Neural progenitor cell (in vitro differentiated cells): Measurements from ENCODE around the gene CRACR2A. TPM values are rescaled to one million over a fixed set of nuclear protein-coding genes. Genes with fewer than 3 reads are reported as not detected.

Experiments
- DNase-seq: peaks from one replicate; pipeline ENCODE4 v3.0.0-alpha.2; 2016; ENCODE audit warnings: low spot score
- H2AFZ ChIP-seq: fragments of 200-600 bp; sonication (generic); replicated peaks from 2 replicates; pipeline ENCODE4 v1.6.1; 2016; ENCODE audit warnings: antibody characterized with exemption
- H3F3A ChIP-seq: fragments of 200-600 bp; sonication (generic); 2 replicates; pipeline ENCODE4 v1.6.1; 2016; ENCODE audit warnings: antibody characterized with exemption, low read depth
- H3K27ac ChIP-seq: fragments of 200-600 bp; sonication (generic); 2 replicates; pipeline ENCODE4 v1.5.1; 2016; ENCODE audit warnings: mild to moderate bottlenecking
- H3K27me3 ChIP-seq: fragments of 200-600 bp; sonication (generic); 2 replicates; pipeline ENCODE4 v1.6.1; 2016; ENCODE audit warnings: mild to moderate bottlenecking, moderate library complexity
- H3K36me3 ChIP-seq: fragments of 200-600 bp; sonication (generic); 2 replicates; pipeline ENCODE4 v1.5.1; 2016
- H3K4me1 ChIP-seq: fragments of 200-600 bp; sonication (generic); 2 replicates; pipeline ENCODE4 v1.6.1; 2016; ENCODE audit warnings: mixed run types
- H3K4me2 ChIP-seq: fragments of 200-600 bp; sonication (generic); 2 replicates; pipeline ENCODE4 v1.6.1; 2016
- H3K4me3 ChIP-seq: fragments of 200-600 bp; sonication (generic); 2 replicates; pipeline ENCODE4 v1.5.1; 2016
- H3K79me2 ChIP-seq: fragments of 200-600 bp; sonication (generic); 2 replicates; pipeline ENCODE4 v1.6.1; 2016; ENCODE audit warnings: low read depth
- H3K9ac ChIP-seq: fragments of 200-600 bp; sonication (generic); 2 replicates; pipeline ENCODE4 v1.6.1; 2016
- H3K9me3 ChIP-seq: fragments of 200-600 bp; sonication (generic); 2 replicates; pipeline ENCODE4 v1.5.1; 2016; ENCODE audit warnings: low read depth
- H4K20me1 ChIP-seq: fragments of 200-600 bp; sonication (generic); 2 replicates; pipeline ENCODE4 v1.6.1; 2016; ENCODE audit warnings: low read depth
- H3K27ac Mint-ChIP-seq: 3 replicates; pipeline ENCODE4 v1.8.0; 2021; ENCODE audit warnings: mixed read lengths
- H3K27me3 Mint-ChIP-seq: 2 replicates; pipeline ENCODE4 v1.8.0; 2022; ENCODE audit warnings: low read depth, mild to moderate bottlenecking, inconsistent platforms, moderate library complexity, mixed read lengths; ENCODE audit not compliant: insufficient read depth
- H3K36me3 Mint-ChIP-seq: 3 replicates; pipeline ENCODE4 v1.8.0; 2021; ENCODE audit warnings: mixed read lengths
- H3K4me1 Mint-ChIP-seq: 3 replicates; pipeline ENCODE4 v1.8.0; 2021; ENCODE audit warnings: mixed read lengths
- H3K4me3 Mint-ChIP-seq: 3 replicates; pipeline ENCODE4 v1.8.0; 2021; ENCODE audit warnings: mild to moderate bottlenecking, moderate library complexity, mixed read lengths
- H3K9me3 Mint-ChIP-seq: 3 replicates; pipeline ENCODE4 v1.8.0; 2020; ENCODE audit warnings: mixed read lengths
- CTCF ChIP-seq: fragments of 200-600 bp; sonication (generic); IDR thresholded peaks from 2 replicates; pipeline ENCODE4 v1.5.1; 2017; ENCODE audit warnings: antibody characterized with exemption, mild to moderate bottlenecking
- EZH2 ChIP-seq: fragments of 200-600 bp; sonication (generic); IDR thresholded peaks from 2 replicates; pipeline ENCODE4 v1.6.1; 2017; ENCODE audit warnings: antibody characterized with exemption, mild to moderate bottlenecking, moderate library complexity
- EZH2phosphoT487 ChIP-seq: fragments of 200-600 bp; sonication (generic); IDR thresholded peaks from 2 replicates; pipeline ENCODE4 v1.6.1; 2017; ENCODE audit warnings: antibody characterized with exemption
- total RNA-seq: library from RNA; depleted of rRNA; stranded (reverse); fragments of >200 nt; gene quantifications from 2 replicates; pipeline ENCODE4 v1.2.3, GENCODE V29; 2015; ENCODE audit warnings: low replicate concordance

Gene CRACR2A
- total RNA-seq, 1 donor from 2014 or later, result 0.06 TPM

GRCh38 chr12:3605692-3606091 is 147.2 kb downstream of the CRACR2A start:
- Histone ChIP-seq H3K9ac (no peak overlapping the region), H3K27ac (no peak overlapping the region), H2AFZ (no peak overlapping the region), H3K36me3 (no peaks in the 10 kb centered on the region), H3K9me3 (no peaks in the 10 kb centered on the region), H3K4me1 (peaks cover 62% of the 10 kb centered on the region), H3F3A (peaks cover 35% of the 10 kb centered on the region), H3K4me3 (no peak overlapping the region), H4K20me1 (no peaks in the 10 kb centered on the region), H3K27me3 (peaks cover 5% of the 10 kb centered on the region), H3K4me2 (peak overlapping the region; percentile 66), H3K79me2 (no peaks in the 10 kb centered on the region)
- H3K27me3 Mint-ChIP-seq, result peaks cover 24% of the 10 kb centered on the region
- H3K9me3 Mint-ChIP-seq, result peaks cover 7% of the 10 kb centered on the region
- peaks cover 63% of the 10 kb centered on the region for H3K4me1 Mint-ChIP-seq
- peak; percentile 23 for DNase-seq
- no peak overlapping the region for H3K27ac Mint-ChIP-seq
- no peaks in the 10 kb centered on the region for H3K36me3 Mint-ChIP-seq
- TF ChIP-seq CTCF, result no peak
- TF ChIP-seq EZH2phosphoT487, result no peak
- no peak for TF ChIP-seq EZH2
- H3K4me3 Mint-ChIP-seq, result no peak overlapping the region

- H3K4me1 ChIP-seq, result peaks cover 65% of the 10 kb centered on the region
- Mint-ChIP-seq H3K27me3 (peaks cover 25% of the 10 kb centered on the region), H3K4me3 (peak overlapping the region; percentile 52), H3K4me1 (peaks cover 70% of the 10 kb centered on the region), H3K27ac (peak overlapping the region; percentile 97), H3K36me3 (no peaks in the 10 kb centered on the region), H3K9me3 (peaks cover 7% of the 10 kb centered on the region)
- H3K27ac ChIP-seq, result no peak overlapping the region
- H3K4me3 ChIP-seq, result no peak overlapping the region
- TF ChIP-seq EZH2 (no peak), CTCF (no peak), EZH2phosphoT487 (no peak)
- H3K9ac ChIP-seq, result no peak overlapping the region
- peaks cover 5% of the 10 kb centered on the region for H3K27me3 ChIP-seq
- H3K79me2 ChIP-seq, result no peaks in the 10 kb centered on the region
- H3F3A ChIP-seq, result peaks cover 35% of the 10 kb centered on the region
- DNase-seq, result peak; percentile 39
- no peaks in the 10 kb centered on the region for H3K36me3 ChIP-seq
- no peak overlapping the region for H2AFZ ChIP-seq
- H3K4me2 ChIP-seq, result peak overlapping the region; percentile 66
- H3K9me3 ChIP-seq, result no peaks in the 10 kb centered on the region
- no peaks in the 10 kb centered on the region for H4K20me1 ChIP-seq
These were observed 147.9 kb downstream of the CRACR2A start for GRCh38 chr12:3604748-3605586.

- H3K4me2 ChIP-seq, result peak overlapping the region; percentile 66
- H3K9me3 Mint-ChIP-seq, result peaks cover 4% of the 10 kb centered on the region
- no peaks in the 10 kb centered on the region for H3K9me3 ChIP-seq
- H3K27ac ChIP-seq, result no peak overlapping the region
- peak; percentile 29 for DNase-seq
- H4K20me1 ChIP-seq, result no peaks in the 10 kb centered on the region
- H3F3A ChIP-seq, result peaks cover 35% of the 10 kb centered on the region
- H3K4me3 Mint-ChIP-seq, result no peak overlapping the region
- H3K27ac Mint-ChIP-seq, result peak overlapping the region; percentile 23
- H3K79me2 ChIP-seq, result no peaks in the 10 kb centered on the region
- H3K27me3 ChIP-seq, result peaks cover 5% of the 10 kb centered on the region
- H3K27me3 Mint-ChIP-seq, result peaks cover 25% of the 10 kb centered on the region
- no peaks in the 10 kb centered on the region for H3K36me3 Mint-ChIP-seq
- H3K9ac ChIP-seq, result no peak overlapping the region
- H3K4me1 ChIP-seq, result peaks cover 70% of the 10 kb centered on the region
- no peak for TF ChIP-seq EZH2phosphoT487
- TF ChIP-seq EZH2, result no peak
- TF ChIP-seq CTCF, result no peak
- H3K36me3 ChIP-seq, result no peaks in the 10 kb centered on the region
- no peak overlapping the region for H3K4me3 ChIP-seq
- H3K4me1 Mint-ChIP-seq, result peaks cover 76% of the 10 kb centered on the region
- H2AFZ ChIP-seq, result no peak overlapping the region
These were observed 148.6 kb downstream of the CRACR2A start for GRCh38 chr12:3604286-3604685.
